Upper lobe of left lung (tissue), 6 donors: ENCODE measurements around the gene DPYD. TPM values are rescaled to one million over a fixed set of nuclear protein-coding genes. Genes with fewer than 3 reads are reported as not detected.

ENCODE experiments used
- ATAC-seq, 2 donors: fragments of 200-7000 bp; cut with Tn5 transposase; one replicate each; pipeline ENCODE4 v1.9.1; 2022; ENCODE audit warnings: mild to moderate bottlenecking in 2 of 2, moderate library complexity in 2 of 2; ENCODE audit not compliant: low FRiP score in 2 of 2
- DNase-seq, 2 donors: peaks; one replicate each; pipeline ENCODE4 v3.0.0-alpha.2; 2019 to 2020
- H3K27ac ChIP-seq, 4 donors: fragments of 200-600 bp; sonication (generic); one replicate each; pipeline ENCODE4 v1.5.1; 2016 to 2019
- H3K27me3 ChIP-seq, 4 donors: fragments of 200-600 bp; sonication (generic); one replicate each; pipeline ENCODE4 v1.5.1; 2017 to 2019
- H3K36me3 ChIP-seq, 4 donors: fragments of 200-600 bp; sonication (generic); one replicate each; pipeline ENCODE4 v1.5.1; 2016 to 2019
- H3K4me1 ChIP-seq, 4 donors: fragments of 200-600 bp; sonication (generic); one replicate each; pipeline ENCODE4 v1.5.1; 2018 to 2019
- H3K4me3 ChIP-seq, 4 donors: fragments of 200-600 bp; sonication (generic); one replicate each; pipeline ENCODE4 v1.5.1; 2017 to 2019; ENCODE audit warnings: mild to moderate bottlenecking in 2 of 4, moderate library complexity in 1 of 4
- H3K9me3 ChIP-seq, 4 donors: fragments of 200-600 bp; sonication (generic); one replicate each; pipeline ENCODE4 v1.5.1; 2018 to 2019
- EP300 ChIP-seq, 4 donors: sonication (generic); formaldehyde crosslinking; IDR thresholded peaks; one replicate each; pipeline ENCODE4 v1.5.1; 2017; ENCODE audit warnings: antibody characterized with exemption in 4 of 4, control low read depth in 2 of 4
- POLR2A ChIP-seq, 4 donors: fragments of 450-650 bp; IDR thresholded peaks; one replicate each; pipeline ENCODE4 v1.5.1; 2016 to 2017; ENCODE audit warnings: antibody characterized with exemption in 4 of 4, mild to moderate bottlenecking in 2 of 4
- POLR2AphosphoS5 ChIP-seq, 2 donors: sonication (generic); formaldehyde crosslinking; IDR thresholded peaks; one replicate each; pipeline ENCODE4 v1.5.1; 2017; ENCODE audit warnings: antibody characterized with exemption in 2 of 2
- WGBS, 2 donors: methylation state at CpG; one replicate each; pipeline ENCODE4 v1.1.5; 2017 to 2018; 5-methylcytosine and 5-hydroxymethylcytosine counted together
- total RNA-seq, 6 donors: library from RNA; depleted of rRNA in 4 of 6; stranded (reverse); fragments of >200 nt in 4 of 6; gene quantifications; one replicate each; pipeline versions ENCODE4 v1.1.0 to v1.2.1, GENCODE V29; 2016 to 2021
- TF ChIP-seq, protein P1 (sequence below), 6 experiments: fragments of 450-650 bp in 4 of 6; fragments of 200-600 bp in 2 of 6; sonication (generic) in 2 of 6; IDR thresholded peaks; one replicate each; pipeline ENCODE4 v1.5.1; 2016 to 2019; ENCODE audit warnings: antibody characterized with exemption in 6 of 6
- donor health status: DM: no; HTN: no; CAD: no; lungs with moderate emphysema.
- donor health status: DM: no; HTN: yes; CAD: no; lungs with severe emphysema.

The DPYD gene
- total RNA-seq, 6 donors from 2014 or later, result 60.9 to 106 (median 79.7) TPM

DNA sequence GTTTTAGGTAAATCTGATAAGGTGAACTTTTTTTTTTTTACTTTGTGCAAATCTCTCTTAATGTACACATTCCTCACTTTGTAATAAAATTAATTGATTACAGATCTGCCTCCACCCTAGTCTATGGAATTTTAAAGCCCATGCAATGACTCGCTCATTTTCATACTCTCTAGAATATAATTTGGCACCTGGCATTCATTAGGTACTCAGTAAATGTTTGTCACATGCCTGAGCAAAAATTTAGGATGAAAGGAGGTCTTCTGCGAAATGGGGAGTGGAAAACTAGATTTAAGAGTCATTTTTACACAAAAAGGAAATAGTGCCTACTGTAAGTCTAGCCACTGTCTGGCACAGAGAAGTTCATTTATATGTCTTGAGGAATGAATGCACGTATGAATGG is 350.1 kb downstream of the DPYD start:
- Histone ChIP-seq H3K27me3 (no peaks in the 10 kb centered on the region), H3K27ac (no peak overlapping the region), H3K4me3 (no peak overlapping the region), H3K4me1 (no peaks in the 10 kb centered on the region), H3K9me3 (no peaks in the 10 kb centered on the region), H3K36me3 (peaks cover 0 to 11% (median 1%) of the 10 kb centered on the region in 4 donors)
- ATAC-seq (no peak), DNase-seq (no peak)
- TF ChIP-seq EP300 (IDR thresholded peaks at IDR 0.05), result no peak
- TF ChIP-seq, protein P1, sequence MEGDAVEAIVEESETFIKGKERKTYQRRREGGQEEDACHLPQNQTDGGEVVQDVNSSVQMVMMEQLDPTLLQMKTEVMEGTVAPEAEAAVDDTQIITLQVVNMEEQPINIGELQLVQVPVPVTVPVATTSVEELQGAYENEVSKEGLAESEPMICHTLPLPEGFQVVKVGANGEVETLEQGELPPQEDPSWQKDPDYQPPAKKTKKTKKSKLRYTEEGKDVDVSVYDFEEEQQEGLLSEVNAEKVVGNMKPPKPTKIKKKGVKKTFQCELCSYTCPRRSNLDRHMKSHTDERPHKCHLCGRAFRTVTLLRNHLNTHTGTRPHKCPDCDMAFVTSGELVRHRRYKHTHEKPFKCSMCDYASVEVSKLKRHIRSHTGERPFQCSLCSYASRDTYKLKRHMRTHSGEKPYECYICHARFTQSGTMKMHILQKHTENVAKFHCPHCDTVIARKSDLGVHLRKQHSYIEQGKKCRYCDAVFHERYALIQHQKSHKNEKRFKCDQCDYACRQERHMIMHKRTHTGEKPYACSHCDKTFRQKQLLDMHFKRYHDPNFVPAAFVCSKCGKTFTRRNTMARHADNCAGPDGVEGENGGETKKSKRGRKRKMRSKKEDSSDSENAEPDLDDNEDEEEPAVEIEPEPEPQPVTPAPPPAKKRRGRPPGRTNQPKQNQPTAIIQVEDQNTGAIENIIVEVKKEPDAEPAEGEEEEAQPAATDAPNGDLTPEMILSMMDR (IDR thresholded peaks at IDR 0.05), result no peak
- TF ChIP-seq POLR2A (IDR thresholded peaks at IDR 0.05), result no peak
- TF ChIP-seq POLR2AphosphoS5 (IDR thresholded peaks at IDR 0.05), result no peak
- WGBS, 2 donors, result 93 to 98% methylated on average over 3 of the region's 3 CpGs

- TF ChIP-seq POLR2AphosphoS5 (IDR thresholded peaks at IDR 0.05) (no peak), EP300 (IDR thresholded peaks at IDR 0.05) (no peak), POLR2A (IDR thresholded peaks at IDR 0.05) (no peak)
- TF ChIP-seq, protein P1 (IDR thresholded peaks at IDR 0.05), result no peak
- DNase-seq (no peak), ATAC-seq (no peak)
- Histone ChIP-seq H3K36me3 (peaks cover 0 to 3% (median 1%) of the 10 kb centered on the region in 4 donors), H3K27ac (no peak overlapping the region), H3K27me3 (no peaks in the 10 kb centered on the region), H3K9me3 (no peaks in the 10 kb centered on the region), H3K4me3 (no peak overlapping the region), H3K4me1 (no peaks in the 10 kb centered on the region)
- 89 to 94% methylated on average over 4 of the region's 4 CpGs for WGBS, 2 donors
Measured at GRCh38 chr1:97567000-97567749, 353.7 kb downstream of the DPYD start.

- Histone ChIP-seq H3K27ac (no peak overlapping the region), H3K4me1 (no peaks in the 10 kb centered on the region), H3K36me3 (peaks cover 0 to 3% (median 1%) of the 10 kb centered on the region in 4 donors), H3K9me3 (no peaks in the 10 kb centered on the region), H3K27me3 (no peaks in the 10 kb centered on the region), H3K4me3 (no peak overlapping the region)
- TF ChIP-seq POLR2A (IDR thresholded peaks at IDR 0.05), result no peak
- TF ChIP-seq, protein P1 (IDR thresholded peaks at IDR 0.05), result no peak
- TF ChIP-seq EP300 (IDR thresholded peaks at IDR 0.05), result no peak
- no peak for TF ChIP-seq POLR2AphosphoS5 (IDR thresholded peaks at IDR 0.05)
- ATAC-seq, result no peak
- DNase-seq, result no peak
- WGBS, 2 donors, result 69 to 82% methylated on average over 5 of the region's 5 CpGs
Measured at GRCh38 chr1:97565886-97566285, 354.9 kb downstream of the DPYD start.

GRCh38 chr1:97563926-97564325 is 356.9 kb downstream of the DPYD start:
- DNase-seq (no peak), ATAC-seq (no peak)
- no peak overlapping the region for H3K4me3 ChIP-seq
- H3K36me3 ChIP-seq, result peaks cover 0 to 2% (median under 1%) of the 10 kb centered on the region in 4 donors
- H3K4me1 ChIP-seq, result no peaks in the 10 kb centered on the region
- H3K9me3 ChIP-seq, result no peaks in the 10 kb centered on the region
- no peak overlapping the region for H3K27ac ChIP-seq
- no peaks in the 10 kb centered on the region for H3K27me3 ChIP-seq
- 94 to 99% methylated on average over 4 of the region's 4 CpGs for WGBS, 2 donors
- no peak for TF ChIP-seq EP300 (IDR thresholded peaks at IDR 0.05)
- no peak for TF ChIP-seq POLR2AphosphoS5 (IDR thresholded peaks at IDR 0.05)
- TF ChIP-seq, protein P1 (IDR thresholded peaks at IDR 0.05), result no peak

DNA sequence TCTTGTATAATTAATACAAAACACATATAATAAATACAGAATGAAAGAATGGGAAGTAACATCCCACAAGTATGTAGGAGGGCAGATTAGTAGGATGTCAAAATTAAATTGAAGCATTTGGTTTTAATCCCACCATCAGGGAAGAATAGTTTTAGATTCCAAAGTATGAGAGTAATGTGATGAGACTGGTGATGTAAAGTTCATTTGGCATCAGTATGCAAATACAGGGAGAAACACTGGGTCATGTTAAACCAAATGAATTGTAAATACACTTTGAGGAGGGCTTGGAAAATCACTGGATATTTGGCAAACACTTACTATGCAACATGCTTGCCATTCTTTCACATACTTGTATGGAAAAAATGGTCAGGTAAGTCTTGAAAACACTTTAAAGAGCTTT is 358.8 kb downstream of the DPYD start:
- H3K4me3 ChIP-seq, result no peak overlapping the region
- peaks cover 0 to 6% (median 2%) of the 10 kb centered on the region in 4 donors for H3K36me3 ChIP-seq
- H3K4me1 ChIP-seq, result no peaks in the 10 kb centered on the region
- TF ChIP-seq POLR2AphosphoS5 (IDR thresholded peaks at IDR 0.05), result no peak
- no peak for TF ChIP-seq EP300 (IDR thresholded peaks at IDR 0.05)
- TF ChIP-seq, protein P1 (IDR thresholded peaks at IDR 0.05), result no peak
- TF ChIP-seq POLR2A (IDR thresholded peaks at IDR 0.05), result no peak
- no peak overlapping the region for H3K27ac ChIP-seq
- DNase-seq (no peak), ATAC-seq (no peak)
- H3K27me3 ChIP-seq, result no peaks in the 10 kb centered on the region
- no peaks in the 10 kb centered on the region for H3K9me3 ChIP-seq
